ENCODE data around the gene OFD1. TPM values are rescaled to one million over a fixed set of nuclear protein-coding genes. Genes with fewer than 3 reads are reported as not detected.

The OFD1 gene
- total RNA-seq, 1 donor from 2014 or later, result 61.4 TPM

DNA sequence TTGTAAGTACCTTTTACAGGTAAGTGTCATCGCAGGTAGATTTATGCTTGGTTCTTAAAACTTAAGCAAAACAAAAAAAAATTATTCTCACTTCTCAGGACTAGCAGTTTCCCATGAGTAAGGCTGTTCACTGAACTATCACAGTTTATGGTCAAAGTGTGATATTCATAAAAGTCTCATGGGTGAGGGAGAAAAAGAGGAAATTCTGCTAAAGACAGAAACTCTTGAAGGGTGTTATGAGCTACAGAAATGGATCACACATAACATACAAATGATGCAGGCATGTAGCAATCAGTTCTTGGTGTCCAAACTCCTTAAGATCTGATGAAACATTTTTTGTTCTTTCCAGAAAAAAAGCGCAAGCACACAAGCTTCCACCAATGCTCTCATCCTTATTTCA, 37.1 kb upstream of the OFD1 start:
- POLR2A ChIA-PET, result interaction anchor here (0.5 to 5.0 kb wide), 9 partner anchors 10 to 332 kb away, joined by 3 to 47 read pairs (median 3); partner anchors contain the start of genes GEMIN8, OFD1, RAB9A and TCEANC
- Mint-ChIP-seq H3K4me3 (peak overlapping the region; percentile 64), H3K27me3 (no peaks in the 10 kb centered on the region), H3K4me1 (peaks cover 89% of the 10 kb centered on the region), H3K27ac (peak overlapping the region; percentile 83), H3K36me3 (ENCODE audit: low read depth) (peaks cover 25% of the 10 kb centered on the region), H3K9me3 (no peaks in the 10 kb centered on the region)
- DNase-seq (no peak), ATAC-seq (ENCODE audit: low read depth) (peak; percentile 75)
- TF ChIP-seq, protein P1, sequence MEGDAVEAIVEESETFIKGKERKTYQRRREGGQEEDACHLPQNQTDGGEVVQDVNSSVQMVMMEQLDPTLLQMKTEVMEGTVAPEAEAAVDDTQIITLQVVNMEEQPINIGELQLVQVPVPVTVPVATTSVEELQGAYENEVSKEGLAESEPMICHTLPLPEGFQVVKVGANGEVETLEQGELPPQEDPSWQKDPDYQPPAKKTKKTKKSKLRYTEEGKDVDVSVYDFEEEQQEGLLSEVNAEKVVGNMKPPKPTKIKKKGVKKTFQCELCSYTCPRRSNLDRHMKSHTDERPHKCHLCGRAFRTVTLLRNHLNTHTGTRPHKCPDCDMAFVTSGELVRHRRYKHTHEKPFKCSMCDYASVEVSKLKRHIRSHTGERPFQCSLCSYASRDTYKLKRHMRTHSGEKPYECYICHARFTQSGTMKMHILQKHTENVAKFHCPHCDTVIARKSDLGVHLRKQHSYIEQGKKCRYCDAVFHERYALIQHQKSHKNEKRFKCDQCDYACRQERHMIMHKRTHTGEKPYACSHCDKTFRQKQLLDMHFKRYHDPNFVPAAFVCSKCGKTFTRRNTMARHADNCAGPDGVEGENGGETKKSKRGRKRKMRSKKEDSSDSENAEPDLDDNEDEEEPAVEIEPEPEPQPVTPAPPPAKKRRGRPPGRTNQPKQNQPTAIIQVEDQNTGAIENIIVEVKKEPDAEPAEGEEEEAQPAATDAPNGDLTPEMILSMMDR (IDR thresholded peaks at IDR 0.05), result no peak
- intact Hi-C loops (cut with micrococcal nuclease), result loop anchor here (1.0 kb wide), 2 partner anchors 8 to 37 kb away; partner anchors contain the start of genes OFD1, RAB9A and TRAPPC2
- CTCF ChIA-PET, result no interaction called here

DNA sequence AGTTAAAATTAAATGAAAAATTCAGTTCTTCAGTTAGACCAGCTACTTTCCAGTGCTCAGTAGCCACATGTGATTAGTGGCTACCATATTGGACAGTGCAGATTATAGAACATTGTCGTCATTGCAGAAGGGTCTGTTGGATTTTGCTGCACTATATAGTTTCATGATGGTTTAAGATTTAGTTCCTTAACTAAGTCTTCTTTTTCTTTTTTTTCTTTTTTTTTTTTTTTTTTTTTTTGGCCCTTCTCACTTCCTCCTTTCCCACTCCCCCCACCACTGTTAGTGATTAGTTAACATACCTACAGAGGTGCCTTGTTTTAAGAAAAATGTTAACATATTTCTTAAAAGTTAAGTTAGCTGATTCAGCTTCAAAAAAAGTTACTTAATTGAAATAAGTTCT, 36.6 kb upstream of the OFD1 start:
- POLR2A ChIA-PET, result interaction anchor here (0.6 to 5.0 kb wide), 9 partner anchors 10 to 332 kb away, joined by 3 to 47 read pairs (median 3); partner anchors contain the start of genes GEMIN8, OFD1, TCEANC and TRAPPC2
- intact Hi-C loops (cut with micrococcal nuclease), result loop anchor here (1.0 kb wide), 2 partner anchors 9 to 36 kb away; partner anchors contain the start of genes OFD1, RAB9A and TRAPPC2

DNA sequence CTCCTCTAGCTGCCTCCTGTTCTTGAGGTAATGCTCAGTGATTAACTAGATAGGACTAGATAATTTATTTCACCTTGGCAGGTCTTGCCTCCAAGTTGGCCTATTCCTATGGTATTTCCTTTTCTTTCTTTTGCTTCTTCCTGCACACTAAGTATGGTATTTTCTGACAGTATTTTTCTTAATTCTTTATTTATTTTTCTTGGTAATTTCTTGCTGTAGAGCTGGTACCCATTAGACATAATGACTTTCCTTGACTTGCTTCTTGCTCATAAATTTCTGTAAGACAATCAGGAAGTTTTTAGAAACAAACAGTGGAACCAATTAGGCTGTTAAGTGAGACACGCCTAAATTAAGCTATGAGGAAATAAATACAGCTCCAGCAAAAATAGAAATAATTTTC, 36.1 kb upstream of the OFD1 start:
- no peak for ATAC-seq (ENCODE audit: low read depth)
- H3K9me3 Mint-ChIP-seq, result no peaks in the 10 kb centered on the region
- H3K27me3 Mint-ChIP-seq, result no peaks in the 10 kb centered on the region
- H3K4me3 Mint-ChIP-seq, result peak overlapping the region; percentile 64
- TF ChIP-seq, protein P1 (IDR thresholded peaks at IDR 0.05), result no peak
- intact Hi-C loops (cut with micrococcal nuclease), result no loop called here
- peaks cover 23% of the 10 kb centered on the region for H3K36me3 Mint-ChIP-seq (ENCODE audit: low read depth)
- H3K27ac Mint-ChIP-seq, result peak overlapping the region; percentile 83
- ChIA-PET CTCF (no interaction called here), POLR2A (interaction anchor here (0.6 to 5.0 kb wide), 7 partner anchors 10 to 44 kb away, joined by 3 to 47 read pairs (median 5); partner anchors contain the start of genes OFD1 and TRAPPC2)
- H3K4me1 Mint-ChIP-seq, result peaks cover 87% of the 10 kb centered on the region
- DNase-seq, result no peak

More for the DNA sequence above, 36.6 kb upstream of the OFD1 start:
- Mint-ChIP-seq H3K4me1 (peaks cover 88% of the 10 kb centered on the region), H3K27me3 (no peaks in the 10 kb centered on the region), H3K9me3 (no peaks in the 10 kb centered on the region), H3K27ac (peak overlapping the region; percentile 83), H3K36me3 (ENCODE audit: low read depth) (peaks cover 22% of the 10 kb centered on the region), H3K4me3 (peak overlapping the region; percentile 64)
- CTCF ChIA-PET, result no interaction called here
- DNase-seq (no peak), ATAC-seq (ENCODE audit: low read depth) (peak; percentile 28)
- TF ChIP-seq, protein P1 (IDR thresholded peaks at IDR 0.05), result no peak

DNA sequence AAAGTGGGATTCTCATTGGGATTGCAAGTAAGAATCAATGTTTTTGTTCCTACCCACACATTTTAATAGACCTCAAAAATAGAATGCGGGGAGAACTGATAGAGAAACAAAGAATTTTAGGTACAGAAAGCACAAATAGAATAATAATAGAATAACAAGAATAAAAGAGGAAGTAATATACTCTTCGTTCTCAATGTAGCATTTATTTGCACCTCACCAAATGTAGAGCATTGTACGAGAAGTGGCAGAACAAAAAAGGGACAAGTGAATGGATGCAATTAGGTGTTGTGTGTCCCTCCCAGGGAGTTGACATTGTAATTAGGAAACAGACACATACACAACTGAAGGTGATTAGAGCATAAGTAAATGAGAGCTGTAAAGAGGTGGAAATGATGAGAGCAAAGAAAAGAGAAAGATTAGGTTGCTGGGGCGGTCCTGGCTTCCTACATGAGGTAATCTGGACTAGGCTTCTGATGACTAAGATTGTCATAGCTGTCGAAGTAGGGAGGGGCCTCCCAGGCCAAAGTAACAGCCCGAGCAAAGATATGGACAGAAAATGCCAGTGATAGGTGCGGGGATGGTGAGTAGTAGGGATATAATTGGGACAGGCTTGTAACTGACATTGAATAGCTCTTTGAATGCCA, 35.2 kb upstream of the OFD1 start:
- peak; percentile 45 for ATAC-seq (ENCODE audit: low read depth)
- POLR2A ChIA-PET, result interaction anchor here (1.1 to 5.0 kb wide), 5 partner anchors 11 to 46 kb away, joined by 5 to 47 read pairs (median 5); partner anchors contain the start of genes OFD1, TCEANC and TRAPPC2

DNA sequence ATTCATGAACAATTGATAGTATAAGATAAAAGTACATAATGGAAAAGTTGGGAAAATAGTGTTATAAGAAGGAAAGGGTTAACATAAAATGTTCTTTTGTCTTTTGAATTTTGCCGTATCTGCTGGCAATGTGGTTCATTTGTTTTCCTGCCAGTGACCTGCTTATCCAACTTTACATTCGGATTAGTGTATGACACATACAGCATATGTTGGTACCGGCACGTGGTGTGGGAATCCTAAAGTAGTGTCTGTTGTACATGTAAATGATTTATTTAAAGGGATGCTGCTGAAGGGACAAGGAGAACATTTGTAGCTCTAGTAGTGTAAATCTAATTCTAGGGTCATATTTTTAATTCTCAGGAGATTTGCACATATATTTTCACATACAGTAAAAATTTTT, 34.2 kb upstream of the OFD1 start:
- CTCF ChIA-PET, result no interaction called here
- ATAC-seq (ENCODE audit: low read depth) (no peak), DNase-seq (no peak)
- Mint-ChIP-seq H3K27ac (no peak overlapping the region), H3K36me3 (ENCODE audit: low read depth) (peaks cover 31% of the 10 kb centered on the region), H3K27me3 (no peaks in the 10 kb centered on the region), H3K9me3 (no peaks in the 10 kb centered on the region), H3K4me1 (peaks cover 73% of the 10 kb centered on the region), H3K4me3 (no peak overlapping the region)
- POLR2A ChIA-PET, result interaction anchor here (1.3 kb wide), 1 partner anchor 31 kb away, joined by 5 read pairs; no protein-coding TSS in a partner anchor
- TF ChIP-seq, protein P1 (IDR thresholded peaks at IDR 0.05), result no peak
- intact Hi-C loops (cut with micrococcal nuclease), result no loop called here

More for the DNA sequence above, 35.2 kb upstream of the OFD1 start:
- CTCF ChIA-PET, result no interaction called here
- H3K27me3 Mint-ChIP-seq, result no peaks in the 10 kb centered on the region
- TF ChIP-seq, protein P1 (IDR thresholded peaks at IDR 0.05), result no peak
- H3K36me3 Mint-ChIP-seq (ENCODE audit: low read depth), result peaks cover 32% of the 10 kb centered on the region
- intact Hi-C loops (cut with micrococcal nuclease), result no loop called here
- H3K4me1 Mint-ChIP-seq, result peaks cover 84% of the 10 kb centered on the region
- DNase-seq, result no peak
- H3K27ac Mint-ChIP-seq, result peak overlapping the region; percentile 83
- peak overlapping the region; percentile 64 for H3K4me3 Mint-ChIP-seq
- H3K9me3 Mint-ChIP-seq, result no peaks in the 10 kb centered on the region
